ENCODE measurements around the gene SCLY. TPM values are rescaled to one million over a fixed set of nuclear protein-coding genes. Genes with fewer than 3 reads are reported as not detected.

Gene SCLY
- 46.1 and 49.8 TPM in 2 replicates for total RNA-seq
- long read RNA-seq, partial matches to known transcripts: 0 of 3 reads
- long read RNA-seq, other reads (novel, unspliced or antisense): 2 of 3 reads

- Mint-ChIP-seq H3K4me3 (peak within 1 kb of the TSS; percentile 98), H3K36me3 (ENCODE audit: low read depth) (peaks cover 18% of the 10 kb centered on the region), H3K4me1 (peaks cover 38% of the 10 kb centered on the region), H3K9me3 (peaks cover 5% of the 10 kb centered on the region), H3K27me3 (ENCODE audit: low read depth) (peaks cover 2% of the 10 kb centered on the region), H3K27ac (ENCODE audit: unreplicated experiment) (peak within 1 kb of the TSS; percentile 92)
- TF ChIP-seq CTCF (conservative IDR thresholded peaks at IDR 0.05): no peak
- peak; percentile 82 for DNase-seq (ENCODE audit: low read depth, low spot score)
Measured at GRCh38 chr2:238060542-238061314, at the start of gene SCLY. Gene SCLY (plus strand): TSS chr2:238061001. CDS start chr2:238061055, 54 bp downstream.

DNA sequence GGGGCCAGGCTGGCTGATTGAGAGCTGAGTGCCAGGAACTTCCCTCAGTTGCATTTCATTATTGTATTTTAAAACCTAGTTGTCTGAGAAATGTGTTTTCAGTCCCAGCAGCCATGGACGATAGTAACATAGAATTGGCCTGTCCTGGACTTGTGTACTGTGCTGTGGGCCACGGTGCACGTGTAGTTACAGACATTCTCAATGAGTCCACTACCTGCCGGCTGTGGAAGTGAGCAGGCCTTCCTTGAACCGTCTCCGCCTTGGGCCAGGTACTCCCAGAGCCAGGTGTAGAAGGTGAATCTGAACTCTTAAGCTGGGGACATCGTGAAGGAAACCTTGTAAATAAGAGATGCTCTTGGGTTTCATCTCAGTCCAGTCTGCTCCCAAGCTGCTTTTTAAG lies 47.0 kb upstream of the SCLY start:
- H3K27ac Mint-ChIP-seq (ENCODE audit: unreplicated experiment): no peak overlapping the region
- H3K4me1 Mint-ChIP-seq: peaks cover 12% of the 10 kb centered on the region
- H3K9me3 Mint-ChIP-seq: no peaks in the 10 kb centered on the region
- H3K4me3 Mint-ChIP-seq: no peak overlapping the region
- no peaks in the 10 kb centered on the region for H3K36me3 Mint-ChIP-seq (ENCODE audit: low read depth)
- no peak for TF ChIP-seq CTCF (conservative IDR thresholded peaks at IDR 0.05)
- H3K27me3 Mint-ChIP-seq (ENCODE audit: low read depth): no peaks in the 10 kb centered on the region
- no peak for DNase-seq (ENCODE audit: low read depth, low spot score)

- DNase-seq (ENCODE audit: low read depth, low spot score): no peak
- Mint-ChIP-seq H3K27ac (ENCODE audit: unreplicated experiment) (no peak overlapping the region), H3K4me1 (peaks cover 4% of the 10 kb centered on the region), H3K9me3 (no peaks in the 10 kb centered on the region), H3K27me3 (ENCODE audit: low read depth) (no peaks in the 10 kb centered on the region), H3K4me3 (no peak overlapping the region), H3K36me3 (ENCODE audit: low read depth) (no peaks in the 10 kb centered on the region)
- peak; percentile 14 for TF ChIP-seq CTCF (conservative IDR thresholded peaks at IDR 0.05)
Measured at GRCh38 chr2:238015705-238016104, 45.1 kb upstream of the SCLY start.

DNA sequence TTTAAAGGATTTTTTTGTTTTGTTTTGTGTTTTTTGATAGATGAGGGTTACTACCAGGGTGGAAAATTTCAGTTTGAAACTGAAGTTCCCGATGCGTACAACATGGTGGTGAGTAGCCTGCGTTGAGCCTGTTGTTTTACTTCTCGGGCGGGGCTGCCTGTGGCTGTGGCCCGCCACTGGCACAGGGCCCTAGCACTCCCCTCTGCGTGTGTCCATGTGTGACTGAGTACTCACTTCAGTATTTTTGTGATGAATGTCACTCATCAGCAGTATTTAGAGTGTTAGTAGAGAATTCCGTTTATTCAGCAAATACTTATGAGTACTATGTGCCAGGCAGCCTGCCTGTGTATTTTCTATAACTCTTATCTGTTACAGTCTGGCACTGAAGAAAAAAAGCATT lies 44.3 kb upstream of the SCLY start:
- TF ChIP-seq CTCF (conservative IDR thresholded peaks at IDR 0.05): no peak
- Mint-ChIP-seq H3K4me1 (no peaks in the 10 kb centered on the region), H3K27me3 (ENCODE audit: low read depth) (no peaks in the 10 kb centered on the region), H3K27ac (ENCODE audit: unreplicated experiment) (no peak overlapping the region), H3K36me3 (ENCODE audit: low read depth) (no peaks in the 10 kb centered on the region), H3K9me3 (no peaks in the 10 kb centered on the region), H3K4me3 (no peak overlapping the region)
- DNase-seq (ENCODE audit: low read depth, low spot score): no peak

DNA sequence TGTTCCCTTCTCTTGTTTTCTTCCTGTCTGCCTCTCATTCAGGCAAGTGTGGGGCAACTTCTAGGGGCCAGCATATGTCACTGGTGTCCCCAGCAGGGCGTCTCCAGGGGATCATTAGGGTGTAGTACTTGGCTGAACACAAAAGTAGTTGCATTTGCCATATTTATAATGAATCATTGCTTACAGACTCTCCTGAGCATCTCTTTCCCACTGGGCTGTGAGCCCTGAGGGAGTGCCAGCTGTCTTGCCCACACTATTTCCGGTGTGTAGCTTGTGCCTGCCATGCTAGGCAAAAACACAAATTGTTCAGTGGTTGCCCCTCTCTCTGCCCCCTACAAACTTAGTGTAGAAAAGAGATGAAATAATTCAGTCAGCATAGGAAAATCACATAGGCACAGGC lies 40.8 kb upstream of the SCLY start:
- no peak overlapping the region for H3K4me3 Mint-ChIP-seq
- no peaks in the 10 kb centered on the region for H3K27me3 Mint-ChIP-seq (ENCODE audit: low read depth)
- H3K36me3 Mint-ChIP-seq (ENCODE audit: low read depth): no peaks in the 10 kb centered on the region
- H3K27ac Mint-ChIP-seq (ENCODE audit: unreplicated experiment): no peak overlapping the region
- no peaks in the 10 kb centered on the region for H3K9me3 Mint-ChIP-seq
- no peaks in the 10 kb centered on the region for H3K4me1 Mint-ChIP-seq
- DNase-seq (ENCODE audit: low read depth, low spot score): no peak
- no peak for TF ChIP-seq CTCF (conservative IDR thresholded peaks at IDR 0.05)
